Activated CD4-positive, alpha-beta T cell treated with anti-CD3 and anti-CD28 coated beads for 36 hours (primary cell): ENCODE data around the gene DCC. TPM values are rescaled to one million over a fixed set of nuclear protein-coding genes. Genes with fewer than 3 reads are reported as not detected.

Experiments used
- ATAC-seq: fragments of 200-7000 bp; cut with Tn5 transposase; one replicate; pipeline ENCODE4 v1.10.0; 2021; ENCODE audit warnings: mild to moderate bottlenecking, moderate library complexity
- CTCF ChIA-PET: fragments of 350-600 bp; sonication (Branson Sonifier 250); formaldehyde crosslinking; loops from one replicate; lab custom pipeline; 2021; ENCODE audit warnings: antibody characterized with exemption; lab: Charles Lee
- POLR2A ChIA-PET: fragments of 350-600 bp; sonication (Branson Sonifier 250); formaldehyde crosslinking; loops from one replicate; lab custom pipeline; 2021; ENCODE audit warnings: antibody characterized with exemption, inconsistent platforms; lab: Charles Lee
- DNase-seq: peaks from one replicate; pipeline ENCODE4 v3.0.0-alpha.2; 2020
- H3K27ac Mint-ChIP-seq: one replicate; pipeline ENCODE4 v1.8.0; 2021; ENCODE audit warnings: mixed read lengths
- H3K27me3 Mint-ChIP-seq: one replicate; pipeline ENCODE4 v1.8.0; 2021; ENCODE audit warnings: mixed read lengths
- H3K36me3 Mint-ChIP-seq: one replicate; pipeline ENCODE4 v1.8.0; 2021; ENCODE audit warnings: low read depth, mixed read lengths
- H3K4me1 Mint-ChIP-seq: one replicate; pipeline ENCODE4 v1.8.0; 2021; ENCODE audit warnings: mixed read lengths
- H3K4me3 Mint-ChIP-seq: one replicate; pipeline ENCODE4 v1.8.0; 2021; ENCODE audit warnings: mild to moderate bottlenecking, moderate library complexity, mixed read lengths
- H3K9me3 Mint-ChIP-seq: one replicate; pipeline ENCODE4 v1.8.0; 2021; ENCODE audit warnings: low read depth, mixed read lengths
- intact Hi-C, 2 experiments: fragments of 100-400 bp; cut with DNase I in 1 of 2; cut with micrococcal nuclease in 1 of 2; formaldehyde crosslinking; loops; one replicate each; pipeline versions ENCODE4 v1.14.2 to v1.15.1; 2022 to 2024; cut with DNase I, micrococcal nuclease
- total RNA-seq, 2 experiments: library from RNA; stranded (reverse); gene quantifications; one replicate each; pipeline ENCODE4 v1.2.3, GENCODE V29; 2021

DCC gene
- total RNA-seq, 2 experiments from 2014 or later: not detected

DNA sequence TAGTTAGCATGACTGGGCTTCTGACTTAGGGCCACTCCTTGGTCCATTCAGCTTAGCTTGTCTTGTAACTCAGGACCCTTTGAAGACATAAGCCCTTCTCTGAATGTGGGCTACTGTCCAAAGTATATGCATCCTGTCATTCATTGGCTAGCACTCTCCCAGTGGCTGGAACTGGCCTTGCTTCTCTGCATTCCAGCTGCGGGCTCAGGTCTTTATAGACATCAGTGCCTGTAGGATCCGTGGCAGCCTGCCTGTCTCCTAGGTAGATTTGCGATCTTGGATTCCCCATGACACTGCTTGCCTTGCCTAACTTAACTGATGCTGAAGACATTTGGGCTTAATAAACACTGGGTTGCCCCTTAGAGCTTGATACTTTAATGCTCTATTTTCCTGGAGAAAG lies 170.1 kb downstream of the DCC start:
- no peaks in the 10 kb centered on the region for H3K4me1 Mint-ChIP-seq
- no peaks in the 10 kb centered on the region for H3K9me3 Mint-ChIP-seq
- POLR2A ChIA-PET: no interaction called here
- H3K27ac Mint-ChIP-seq: no peak overlapping the region
- no peaks in the 10 kb centered on the region for H3K36me3 Mint-ChIP-seq
- DNase-seq (no peak), ATAC-seq (no peak)
- H3K4me3 Mint-ChIP-seq: no peak overlapping the region
- CTCF ChIA-PET: no interaction called here
- intact Hi-C loops: no loop called here
- no peaks in the 10 kb centered on the region for H3K27me3 Mint-ChIP-seq

DNA sequence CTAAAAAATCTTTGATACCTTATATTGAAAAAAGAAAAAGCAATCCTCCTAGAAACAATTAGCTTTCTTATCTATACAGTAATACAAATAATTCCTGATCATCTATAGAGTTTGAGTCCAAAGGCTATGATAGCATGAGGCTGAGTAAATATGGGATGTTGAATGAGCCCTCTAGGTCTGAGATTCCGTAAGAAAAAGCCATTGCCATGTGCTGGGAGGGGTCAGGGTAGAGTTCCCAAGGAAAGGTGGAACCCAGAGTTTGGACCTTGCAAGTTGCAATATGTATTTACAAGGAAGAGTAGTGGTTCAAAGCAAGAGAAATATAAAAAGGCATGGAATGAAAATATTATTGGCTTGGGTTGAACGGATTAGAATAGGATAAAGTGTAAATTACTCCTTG lies 178.1 kb downstream of the DCC start:
- POLR2A ChIA-PET: no interaction called here
- CTCF ChIA-PET: interaction anchor here (0.7 to 1.1 kb wide), 2 partner anchors 25 to 385 kb away, joined by 3 read pairs; no protein-coding TSS in a partner anchor
- no peak for ATAC-seq
- no peak overlapping the region for H3K4me3 Mint-ChIP-seq
- no peaks in the 10 kb centered on the region for H3K9me3 Mint-ChIP-seq
- H3K27me3 Mint-ChIP-seq: no peaks in the 10 kb centered on the region
- H3K27ac Mint-ChIP-seq: no peak overlapping the region
- DNase-seq: no peak
- H3K4me1 Mint-ChIP-seq: no peaks in the 10 kb centered on the region
- no peaks in the 10 kb centered on the region for H3K36me3 Mint-ChIP-seq
- intact Hi-C loops: no loop called here

DNA sequence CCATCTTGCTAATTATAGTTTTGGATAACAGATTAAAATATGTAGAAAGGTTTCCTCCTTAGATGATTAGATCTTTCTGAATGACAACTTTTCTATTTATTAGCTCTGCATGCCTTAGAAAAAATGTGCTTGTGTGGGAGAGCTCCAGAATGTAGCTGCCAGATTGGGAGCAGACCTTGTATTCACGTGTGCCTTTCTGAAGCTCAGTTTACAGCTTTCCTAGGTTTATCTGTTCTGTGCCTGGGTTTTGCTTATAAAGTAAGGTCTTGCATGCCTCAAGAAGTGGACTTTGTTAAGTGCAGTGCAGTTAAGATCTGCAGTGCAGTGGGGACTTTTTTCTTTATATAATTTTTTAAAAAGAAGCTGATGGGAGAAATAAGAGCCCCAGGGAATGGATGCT lies 179.0 kb downstream of the DCC start:
- DNase-seq (no peak), ATAC-seq (no peak)
- H3K4me1 Mint-ChIP-seq: no peaks in the 10 kb centered on the region
- POLR2A ChIA-PET: no interaction called here
- no peaks in the 10 kb centered on the region for H3K36me3 Mint-ChIP-seq
- H3K27me3 Mint-ChIP-seq: no peaks in the 10 kb centered on the region
- H3K9me3 Mint-ChIP-seq: no peaks in the 10 kb centered on the region
- CTCF ChIA-PET: no interaction called here
- intact Hi-C loops: no loop called here
- H3K4me3 Mint-ChIP-seq: no peak overlapping the region
- no peak overlapping the region for H3K27ac Mint-ChIP-seq

DNA sequence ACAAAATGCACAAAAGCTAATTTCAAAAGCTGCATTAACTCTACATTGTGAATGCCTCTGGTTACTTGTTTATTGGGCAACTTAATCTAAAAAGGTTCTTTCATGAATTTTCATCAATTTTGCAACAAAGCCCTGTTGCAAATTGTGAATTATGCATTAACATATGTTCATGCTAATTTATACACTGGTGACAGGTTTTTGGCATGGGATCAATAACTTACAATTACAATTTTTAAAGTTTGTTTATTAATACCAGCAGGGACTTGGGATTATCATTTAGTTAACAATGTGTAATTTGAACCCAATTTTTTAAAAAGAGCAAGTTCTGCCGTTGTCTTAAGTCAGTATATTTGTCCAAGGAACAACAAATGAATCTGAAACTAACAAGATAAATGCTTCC lies 183.6 kb downstream of the DCC start:
- ChIA-PET CTCF (no interaction called here), POLR2A (no interaction called here)
- Mint-ChIP-seq H3K4me1 (no peaks in the 10 kb centered on the region), H3K4me3 (no peak overlapping the region), H3K27ac (no peak overlapping the region), H3K36me3 (no peaks in the 10 kb centered on the region), H3K9me3 (no peaks in the 10 kb centered on the region), H3K27me3 (no peaks in the 10 kb centered on the region)
- ATAC-seq: no peak
- intact Hi-C loops: no loop called here
- no peak for DNase-seq

DNA sequence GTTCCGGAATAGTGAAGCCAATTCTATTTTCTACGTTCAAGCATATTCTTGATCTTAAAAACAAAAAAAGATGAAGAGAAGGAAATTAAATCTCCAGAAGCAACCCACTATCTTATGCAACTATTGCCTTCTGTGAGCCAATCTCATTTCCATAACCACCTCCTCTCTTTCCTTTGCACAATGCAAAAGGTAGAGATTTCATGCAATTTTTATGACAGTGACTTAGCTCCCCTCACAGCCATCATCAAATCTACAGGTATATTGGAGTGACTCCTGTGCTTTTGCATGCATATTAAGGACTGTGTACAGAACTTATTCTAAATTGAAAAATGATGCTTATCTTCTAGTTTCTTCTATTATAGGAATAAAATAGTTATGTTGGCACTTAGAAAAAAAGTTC lies 191.8 kb downstream of the DCC start:
- ATAC-seq: no peak
- no peaks in the 10 kb centered on the region for H3K36me3 Mint-ChIP-seq

DNA sequence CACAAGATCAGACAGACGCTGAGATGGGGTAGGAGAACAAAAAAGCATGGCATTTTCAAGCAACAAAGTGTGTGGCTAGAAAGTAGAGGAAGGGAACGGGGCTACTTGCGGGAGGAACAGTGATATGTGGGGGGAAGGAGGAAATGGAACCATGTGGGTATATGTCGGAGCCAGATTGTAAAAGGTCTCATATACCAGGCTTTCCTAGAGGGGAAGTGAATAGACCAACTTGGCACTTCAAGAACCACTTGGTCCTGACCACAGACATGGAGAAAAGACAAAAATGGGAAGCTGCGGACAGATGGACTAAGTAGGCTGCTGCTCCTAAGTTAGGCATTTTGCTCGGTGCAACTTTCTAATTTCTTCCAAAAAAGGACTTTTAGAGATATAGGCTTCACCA lies 196.0 kb downstream of the DCC start:
- no peaks in the 10 kb centered on the region for H3K9me3 Mint-ChIP-seq
- H3K27ac Mint-ChIP-seq: no peak overlapping the region
- no peaks in the 10 kb centered on the region for H3K27me3 Mint-ChIP-seq
- intact Hi-C loops: no loop called here
- no peaks in the 10 kb centered on the region for H3K4me1 Mint-ChIP-seq
- CTCF ChIA-PET: no interaction called here
- no peak overlapping the region for H3K4me3 Mint-ChIP-seq
- DNase-seq (no peak), ATAC-seq (no peak)
- POLR2A ChIA-PET: no interaction called here
- H3K36me3 Mint-ChIP-seq: no peaks in the 10 kb centered on the region

More for the DNA sequence above, 191.8 kb downstream of the DCC start:
- no peaks in the 10 kb centered on the region for H3K27me3 Mint-ChIP-seq
- H3K9me3 Mint-ChIP-seq: no peaks in the 10 kb centered on the region
- H3K27ac Mint-ChIP-seq: no peak overlapping the region
- no peak for DNase-seq
- ChIA-PET POLR2A (no interaction called here), CTCF (no interaction called here)
- intact Hi-C loops: no loop called here
- H3K4me1 Mint-ChIP-seq: no peaks in the 10 kb centered on the region
- no peak overlapping the region for H3K4me3 Mint-ChIP-seq

DNA sequence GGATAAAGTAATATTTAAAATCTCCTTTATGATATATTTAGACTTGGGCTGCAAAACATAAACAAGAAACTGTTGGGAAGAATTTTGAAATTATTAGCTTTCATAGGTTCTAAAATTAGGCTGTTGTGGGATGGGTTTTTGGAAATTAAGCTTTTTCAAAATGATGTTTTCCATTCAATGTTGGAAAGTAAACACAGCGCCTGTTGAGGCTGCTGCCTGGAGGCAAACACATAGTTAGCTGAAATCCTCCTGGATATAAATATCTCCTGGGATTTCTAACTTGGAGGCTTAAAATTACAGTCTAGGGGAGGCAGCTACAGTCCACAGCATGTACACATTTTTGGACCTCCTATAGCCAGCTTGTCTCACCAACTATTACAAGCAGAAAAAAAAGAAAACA lies 197.3 kb downstream of the DCC start:
- no peaks in the 10 kb centered on the region for H3K4me1 Mint-ChIP-seq
- H3K27me3 Mint-ChIP-seq: no peaks in the 10 kb centered on the region
- H3K27ac Mint-ChIP-seq: no peak overlapping the region
- ATAC-seq (no peak), DNase-seq (no peak)
- no peak overlapping the region for H3K4me3 Mint-ChIP-seq
- CTCF ChIA-PET: no interaction called here
- POLR2A ChIA-PET: no interaction called here
- no peaks in the 10 kb centered on the region for H3K36me3 Mint-ChIP-seq
- no peaks in the 10 kb centered on the region for H3K9me3 Mint-ChIP-seq
- intact Hi-C loops: no loop called here

DNA sequence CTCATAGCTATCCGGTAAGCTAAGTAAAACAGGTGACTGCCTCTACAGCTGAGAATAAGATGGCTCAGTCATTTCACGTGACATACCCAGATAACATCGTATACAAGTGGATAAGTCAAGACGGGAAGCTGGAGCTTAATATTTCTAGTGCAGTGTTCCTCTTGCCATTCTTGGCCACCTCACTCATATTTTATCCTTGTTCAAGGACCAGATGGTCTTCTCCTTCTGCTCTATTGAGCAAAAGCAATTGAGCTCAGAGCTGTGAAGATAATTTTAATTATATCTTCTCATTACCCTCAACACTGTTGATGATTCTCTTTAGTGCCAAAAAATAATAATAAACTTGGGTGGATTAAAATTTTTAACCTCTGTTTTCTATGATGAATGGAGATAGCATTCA lies 201.1 kb downstream of the DCC start:
- CTCF ChIA-PET: no interaction called here
- Mint-ChIP-seq H3K4me3 (no peak overlapping the region), H3K36me3 (no peaks in the 10 kb centered on the region), H3K9me3 (no peaks in the 10 kb centered on the region), H3K4me1 (no peaks in the 10 kb centered on the region), H3K27ac (no peak overlapping the region), H3K27me3 (no peaks in the 10 kb centered on the region)
- intact Hi-C loops: no loop called here
- no peak for DNase-seq
- ATAC-seq: no peak
- POLR2A ChIA-PET: no interaction called here

DNA sequence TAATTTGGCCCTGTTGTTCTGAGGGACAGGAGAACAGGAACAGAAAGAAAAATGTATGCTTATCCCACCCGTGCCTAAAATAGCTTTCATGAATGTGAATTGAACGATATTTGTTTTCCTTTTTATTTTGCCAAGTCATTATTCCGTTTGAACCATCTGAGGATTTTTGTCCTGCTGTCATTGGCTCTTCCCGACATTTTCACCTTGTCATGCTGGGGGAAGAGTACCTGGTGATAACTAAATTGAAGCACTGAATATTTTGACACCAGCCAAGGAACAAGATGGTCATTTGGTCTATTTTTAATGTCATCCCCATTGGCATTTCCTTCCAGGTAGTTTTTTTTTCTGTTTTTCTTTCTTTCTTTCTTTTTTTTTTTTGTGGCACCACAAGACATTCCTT lies 204.1 kb downstream of the DCC start:
- CTCF ChIA-PET: no interaction called here
- intact Hi-C loops: no loop called here
- no peaks in the 10 kb centered on the region for H3K27me3 Mint-ChIP-seq

DNA sequence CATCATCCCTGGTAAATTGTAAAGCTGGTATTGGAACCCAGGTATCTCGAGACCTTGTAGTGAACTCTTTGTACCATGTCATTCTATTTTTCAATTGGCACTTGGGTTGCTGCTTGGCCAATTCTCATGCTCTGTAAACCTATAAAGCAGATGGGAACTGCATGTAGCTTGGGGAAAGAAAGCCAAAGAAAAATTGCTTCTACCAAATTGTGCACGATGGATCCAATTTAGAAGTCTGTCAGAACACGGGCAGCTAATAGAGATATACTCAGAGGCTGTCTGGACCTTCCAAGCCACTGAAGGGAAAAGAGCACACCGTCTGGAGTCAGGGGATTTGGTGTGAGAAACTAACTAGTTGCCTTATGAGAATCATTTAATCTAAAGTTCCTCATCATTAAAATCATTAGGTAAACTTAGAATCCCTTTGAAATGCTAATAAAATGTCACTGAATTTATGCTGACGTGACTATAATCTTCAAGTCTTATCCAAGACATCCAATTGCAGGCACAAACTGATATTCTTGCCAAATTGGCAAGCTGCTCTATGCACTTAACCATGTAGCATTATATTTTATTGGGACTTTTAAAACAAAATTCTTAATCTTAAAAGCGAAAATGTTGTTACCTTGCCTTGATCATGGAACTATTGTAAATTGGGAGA lies 206.8 kb downstream of the DCC start:
- no peak overlapping the region for H3K4me3 Mint-ChIP-seq
- POLR2A ChIA-PET: no interaction called here

More for the DNA sequence above, 204.1 kb downstream of the DCC start:
- no peak overlapping the region for H3K4me3 Mint-ChIP-seq
- H3K27ac Mint-ChIP-seq: no peak overlapping the region
- no peaks in the 10 kb centered on the region for H3K4me1 Mint-ChIP-seq
- no peak for ATAC-seq
- no peak for DNase-seq
- POLR2A ChIA-PET: no interaction called here
- H3K36me3 Mint-ChIP-seq: no peaks in the 10 kb centered on the region
- no peaks in the 10 kb centered on the region for H3K9me3 Mint-ChIP-seq

DNA sequence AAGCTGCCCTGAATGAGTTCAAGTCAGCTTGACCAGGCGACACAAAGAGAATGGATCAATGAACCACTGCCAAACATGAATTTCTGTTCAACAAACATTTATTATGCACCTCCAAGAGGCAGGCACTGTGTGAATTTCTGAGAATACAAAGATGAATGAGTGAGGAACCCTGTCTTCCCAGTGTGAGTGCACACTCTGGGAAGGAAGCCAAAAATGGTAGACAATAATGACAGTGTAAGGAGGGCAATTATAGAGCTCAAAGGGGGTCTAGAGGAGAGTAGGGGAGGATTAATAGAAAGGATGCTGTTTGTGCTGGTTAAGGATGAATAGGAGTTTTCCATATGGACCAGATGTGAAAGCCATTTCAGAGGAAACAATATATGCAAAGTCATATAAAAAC lies 213.4 kb downstream of the DCC start:
- no peak for DNase-seq
- ChIA-PET CTCF (no interaction called here), POLR2A (no interaction called here)
- intact Hi-C loops: no loop called here
- H3K36me3 Mint-ChIP-seq: no peaks in the 10 kb centered on the region
- no peak overlapping the region for H3K4me3 Mint-ChIP-seq
- H3K27me3 Mint-ChIP-seq: no peaks in the 10 kb centered on the region
- peaks cover 1% of the 10 kb centered on the region for H3K9me3 Mint-ChIP-seq
- no peaks in the 10 kb centered on the region for H3K4me1 Mint-ChIP-seq
- no peak for ATAC-seq
- no peak overlapping the region for H3K27ac Mint-ChIP-seq

More for the DNA sequence above, 206.8 kb downstream of the DCC start:
- DNase-seq (no peak), ATAC-seq (no peak)
- Mint-ChIP-seq H3K27me3 (no peaks in the 10 kb centered on the region), H3K36me3 (no peaks in the 10 kb centered on the region), H3K4me1 (no peaks in the 10 kb centered on the region), H3K9me3 (no peaks in the 10 kb centered on the region), H3K27ac (no peak overlapping the region)
- intact Hi-C loops: no loop called here
- CTCF ChIA-PET: no interaction called here

DNA sequence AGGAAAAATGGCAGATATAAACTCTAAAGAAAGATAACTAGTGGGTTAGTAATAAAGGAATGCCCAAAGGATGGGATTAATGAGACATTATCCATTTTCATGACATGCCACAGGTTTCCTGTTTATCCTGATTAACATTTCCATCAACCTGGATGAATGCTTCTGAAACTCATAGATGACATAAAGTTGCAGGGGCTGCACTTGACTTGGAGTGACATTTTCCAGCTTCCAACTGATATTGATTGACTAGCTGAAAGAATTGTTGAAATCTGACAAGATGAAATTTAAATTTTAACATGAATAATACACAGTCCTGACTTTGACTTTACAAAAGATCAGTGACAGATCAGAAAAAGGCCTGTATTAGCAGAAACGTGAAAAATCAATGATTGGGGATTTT lies 214.2 kb downstream of the DCC start:
- POLR2A ChIA-PET: no interaction called here
- intact Hi-C loops: no loop called here

More for the DNA sequence above, 214.2 kb downstream of the DCC start:
- DNase-seq (no peak), ATAC-seq (no peak)
- Mint-ChIP-seq H3K27me3 (no peaks in the 10 kb centered on the region), H3K36me3 (no peaks in the 10 kb centered on the region), H3K9me3 (peaks cover 1% of the 10 kb centered on the region), H3K27ac (no peak overlapping the region), H3K4me1 (no peaks in the 10 kb centered on the region), H3K4me3 (no peak overlapping the region)
- CTCF ChIA-PET: no interaction called here
